HG03135 (cell line): ENCODE results near the gene SFMBT1.
A peak's percentile ranks its signal among the peaks of the same experiment; 100 is the strongest.
"Not testable (repeated sequence)": the region's sequence is repeated elsewhere in the genome, so short reads cannot be mapped to it uniquely, and the experiment has no call there.

Experiments
- ATAC-seq: cut with Tn5 transposase; IDR thresholded peaks from one replicate; pipeline ENCODE4 v1.9.1; 2021; ENCODE audit warnings: mild to moderate bottlenecking, moderate library complexity; ENCODE audit not compliant: unreplicated experiment

Gene SFMBT1

GRCh38 chr3:53073553-53074365 is 27.9 kb upstream of the SFMBT1 start:
- ATAC-seq: no peak

- ATAC-seq: peak; percentile 80
Observed at GRCh38 chr3:53072653-53073552, 27.0 kb upstream of the SFMBT1 start.

- no peak for ATAC-seq
Observed at GRCh38 chr3:53071882-53072431, 26.1 kb upstream of the SFMBT1 start.

- ATAC-seq: no peak
Observed at GRCh38 chr3:53069422-53070068, 23.7 kb upstream of the SFMBT1 start.

GRCh38 chr3:53068176-53068575 is 22.3 kb upstream of the SFMBT1 start:
- ATAC-seq: no peak

GRCh38 chr3:53067567-53067966 is 21.7 kb upstream of the SFMBT1 start:
- ATAC-seq: no peak

- ATAC-seq: no peak
Observed at GRCh38 chr3:53065841-53066480, 20.1 kb upstream of the SFMBT1 start.

- no peak for ATAC-seq
Observed at GRCh38 chr3:53062905-53063304, 17.0 kb upstream of the SFMBT1 start.

- ATAC-seq: no peak
Observed at GRCh38 chr3:53056442-53056841, 10.6 kb upstream of the SFMBT1 start.

GRCh38 chr3:53054233-53054632 is 8.4 kb upstream of the SFMBT1 start:
- ATAC-seq: not testable (repeated sequence)

- no peak for ATAC-seq
Observed at GRCh38 chr3:53051929-53052328, 6.1 kb upstream of the SFMBT1 start.

- no peak for ATAC-seq
Observed at GRCh38 chr3:53049987-53050386, 4.1 kb upstream of the SFMBT1 start.

GRCh38 chr3:53046171-53047170 is 598 bp upstream of the SFMBT1 start:
- ATAC-seq: peak; percentile 36

GRCh38 chr3:53044711-53045517 is 959 bp downstream of the SFMBT1 start:
- ATAC-seq: peak; percentile 45

GRCh38 chr3:53044371-53044710 is 1.5 kb downstream of the SFMBT1 start:
- no peak for ATAC-seq

GRCh38 chr3:53043738-53044137 is 2.1 kb downstream of the SFMBT1 start:
- ATAC-seq: no peak

GRCh38 chr3:53042651-53043050 is 3.2 kb downstream of the SFMBT1 start:
- no peak for ATAC-seq

GRCh38 chr3:53040351-53040820 is 5.5 kb downstream of the SFMBT1 start:
- ATAC-seq: no peak

GRCh38 chr3:53039376-53039752 is 6.5 kb downstream of the SFMBT1 start:
- no peak for ATAC-seq
